Calu3 (cell line): Measurements from ENCODE around the gene ITPK1. TPM values are rescaled to one million over a fixed set of nuclear protein-coding genes. Genes with fewer than 3 reads are reported as not detected.

Experiments used
- BruUV-seq: library from RNA; stranded (reverse); fragments of 400-500 nt; replicated peaks from 2 replicates; lab custom pipeline; 2021; lab: Mats Ljungman, UMichigan
- CTCF ChIA-PET: fragments of 300-600 bp; sonication (Branson Sonifier 250); formaldehyde crosslinking; loops from one replicate; lab custom pipeline; 2022; ENCODE audit warnings: antibody characterized with exemption; lab: Charles Lee
- DNase-seq: peaks from one replicate; pipeline ENCODE4 v3.0.0; 2022
- H3K27ac Mint-ChIP-seq: one replicate; pipeline ENCODE4 v1.8.0; 2022; ENCODE audit warnings: mixed read lengths; ENCODE audit not compliant: unreplicated experiment
- H3K27me3 Mint-ChIP-seq: one replicate; pipeline ENCODE4 v1.8.0; 2022; ENCODE audit warnings: mixed read lengths; ENCODE audit not compliant: unreplicated experiment
- H3K36me3 Mint-ChIP-seq: one replicate; pipeline ENCODE4 v1.8.0; 2022; ENCODE audit warnings: mild to moderate bottlenecking, moderate library complexity, mixed read lengths; ENCODE audit not compliant: insufficient read depth, unreplicated experiment
- H3K4me1 Mint-ChIP-seq: one replicate; pipeline ENCODE4 v1.8.0; 2022; ENCODE audit warnings: mild to moderate bottlenecking, low read depth, mixed read lengths; ENCODE audit not compliant: unreplicated experiment
- H3K4me3 Mint-ChIP-seq: one replicate; pipeline ENCODE4 v1.8.0; 2022; ENCODE audit warnings: mild to moderate bottlenecking, low read depth, moderate library complexity, mixed read lengths; ENCODE audit not compliant: unreplicated experiment
- H3K9me3 Mint-ChIP-seq: one replicate; pipeline ENCODE4 v1.8.0; 2022; ENCODE audit warnings: low read depth, mixed read lengths; ENCODE audit not compliant: unreplicated experiment
- CTCF ChIP-seq: fragments of 200-600 bp; IDR thresholded peaks from one replicate; pipeline ENCODE4 v1.8.0; 2022; ENCODE audit warnings: antibody characterized with exemption; ENCODE audit not compliant: unreplicated experiment
- intact Hi-C: fragments of 100-400 bp; cut with micrococcal nuclease; formaldehyde crosslinking; loops from one replicate; pipeline ENCODE4 v1.10.0; 2022; ENCODE audit not compliant: unreplicated experiment
- total RNA-seq: library from RNA; stranded (reverse); gene quantifications from 2 replicates; pipeline ENCODE4 v1.2.3, GENCODE V29; 2022

ITPK1 gene
- total RNA-seq, 1 experiment from 2014 or later: 94.3 TPM

DNA sequence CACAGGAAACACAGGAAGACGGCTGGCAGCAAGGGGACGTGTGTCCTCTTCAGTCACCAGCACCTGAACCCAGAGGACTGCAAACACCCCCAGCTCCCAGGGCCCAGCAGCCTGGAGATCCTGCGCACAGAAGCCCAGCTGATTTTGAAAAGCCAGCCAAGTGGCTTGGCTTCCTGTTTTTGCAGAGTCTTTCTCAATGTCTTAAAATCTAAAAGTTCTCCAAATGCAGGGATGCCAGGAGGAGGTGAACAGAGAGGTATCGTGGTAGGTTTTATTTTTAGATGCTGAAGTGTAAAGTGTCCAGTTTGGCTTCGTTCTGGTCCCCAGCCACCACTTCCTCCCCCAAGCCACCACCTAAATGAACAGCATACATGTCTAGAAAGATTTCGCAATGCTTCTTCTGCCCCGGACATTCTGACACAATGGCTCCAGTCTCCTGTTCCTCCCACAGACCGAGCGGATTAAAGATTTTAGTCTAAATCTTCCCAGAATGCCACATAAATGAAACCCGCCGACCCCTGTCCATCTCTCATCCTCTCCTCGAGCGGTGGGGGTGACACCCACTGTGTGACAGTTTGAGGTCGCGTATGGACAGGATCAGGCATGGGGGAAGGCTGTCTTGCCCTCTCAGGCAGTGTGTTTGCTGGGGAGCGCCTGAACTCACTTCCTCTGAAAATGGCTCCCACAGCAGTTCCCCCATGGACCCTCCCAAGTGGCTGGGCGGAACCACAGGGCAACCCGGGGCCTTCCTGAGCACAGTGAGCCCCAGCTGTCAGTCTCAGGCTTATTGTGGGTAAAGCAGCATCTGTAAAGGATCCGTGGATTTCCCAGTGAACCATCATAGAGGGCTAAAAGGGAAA, 41.6 kb downstream of the ITPK1 start:
- H3K4me3 Mint-ChIP-seq: no peak overlapping the region
- BruUV-seq: no TSS peak
- peak; percentile 21 for DNase-seq
- no peak for TF ChIP-seq CTCF
- no peaks in the 10 kb centered on the region for H3K27me3 Mint-ChIP-seq
- CTCF ChIA-PET: no interaction called here
- peaks cover 36% of the 10 kb centered on the region for H3K4me1 Mint-ChIP-seq
- intact Hi-C loops: loop anchor here (2.0 kb wide), 1 partner anchor 29 kb away; no protein-coding TSS in a partner anchor
- H3K36me3 Mint-ChIP-seq: peaks cover 11% of the 10 kb centered on the region
- H3K27ac Mint-ChIP-seq: no peak overlapping the region
- no peaks in the 10 kb centered on the region for H3K9me3 Mint-ChIP-seq

- no TSS peak for BruUV-seq
- Mint-ChIP-seq H3K27ac (no peak overlapping the region), H3K36me3 (peaks cover 19% of the 10 kb centered on the region), H3K27me3 (no peaks in the 10 kb centered on the region), H3K4me1 (peaks cover 40% of the 10 kb centered on the region), H3K9me3 (no peaks in the 10 kb centered on the region), H3K4me3 (no peak overlapping the region)
- intact Hi-C loops: loop anchor here (2.0 kb wide), 1 partner anchor 29 kb away; no protein-coding TSS in a partner anchor
- no peak for TF ChIP-seq CTCF
- DNase-seq: no peak
- CTCF ChIA-PET: interaction anchor here (1.0 kb wide), 1 partner anchor 40 kb away, joined by 3 read pairs; no protein-coding TSS in a partner anchor
Measured at GRCh38 chr14:93073358-93073707, 42.4 kb downstream of the ITPK1 start.

GRCh38 chr14:93072659-93073357, 42.9 kb downstream of the ITPK1 start:
- CTCF ChIA-PET: interaction anchor here (1.0 kb wide), 1 partner anchor 40 kb away, joined by 3 read pairs; no protein-coding TSS in a partner anchor
- no TSS peak for BruUV-seq
- H3K36me3 Mint-ChIP-seq: peaks cover 22% of the 10 kb centered on the region
- no peak for TF ChIP-seq CTCF
- no peaks in the 10 kb centered on the region for H3K27me3 Mint-ChIP-seq
- peaks cover 40% of the 10 kb centered on the region for H3K4me1 Mint-ChIP-seq
- no peak overlapping the region for H3K4me3 Mint-ChIP-seq
- intact Hi-C loops: loop anchor here (2.0 kb wide), 1 partner anchor 28 kb away; no protein-coding TSS in a partner anchor
- DNase-seq: no peak
- H3K27ac Mint-ChIP-seq: no peak overlapping the region
- no peaks in the 10 kb centered on the region for H3K9me3 Mint-ChIP-seq

DNA sequence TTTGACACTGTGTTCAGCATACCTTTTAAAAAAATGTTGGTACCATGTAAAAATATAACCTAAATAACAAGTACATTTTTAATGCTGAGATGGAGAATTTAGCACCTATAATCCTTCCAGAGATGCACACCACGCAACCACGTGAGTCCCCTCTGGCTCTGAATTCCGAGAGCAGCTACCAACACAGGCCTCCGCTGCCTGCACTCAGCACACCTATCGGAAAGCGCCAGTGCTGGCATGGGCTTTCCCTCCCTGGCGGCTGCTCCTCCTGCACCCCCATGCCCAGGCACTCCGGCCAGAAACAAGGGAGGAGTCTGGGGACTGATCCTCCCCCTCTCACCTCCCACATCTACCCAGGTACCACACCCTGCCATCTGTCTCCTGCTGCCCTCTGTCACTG, 47.0 kb downstream of the ITPK1 start:
- intact Hi-C loops: no loop called here

More for the DNA sequence above, 47.0 kb downstream of the ITPK1 start:
- DNase-seq: no peak
- H3K4me3 Mint-ChIP-seq: no peak overlapping the region
- CTCF ChIA-PET: interaction anchor here (1.3 kb wide), 1 partner anchor 28 kb away, joined by 3 read pairs; no protein-coding TSS in a partner anchor
- BruUV-seq: no TSS peak
- TF ChIP-seq CTCF: no peak
- H3K36me3 Mint-ChIP-seq: peaks cover 21% of the 10 kb centered on the region
- H3K4me1 Mint-ChIP-seq: peaks cover 20% of the 10 kb centered on the region
- no peaks in the 10 kb centered on the region for H3K27me3 Mint-ChIP-seq
- no peaks in the 10 kb centered on the region for H3K9me3 Mint-ChIP-seq
- no peak overlapping the region for H3K27ac Mint-ChIP-seq
